ENCODE data around the gene METTL8. TPM values are rescaled to one million over a fixed set of nuclear protein-coding genes. Genes with fewer than 3 reads are reported as not detected.
A peak's percentile ranks its signal among the peaks of the same experiment; 100 is the strongest.

The METTL8 gene
- total RNA-seq, 1 experiment from 2014 or later: 59.1 TPM

DNA sequence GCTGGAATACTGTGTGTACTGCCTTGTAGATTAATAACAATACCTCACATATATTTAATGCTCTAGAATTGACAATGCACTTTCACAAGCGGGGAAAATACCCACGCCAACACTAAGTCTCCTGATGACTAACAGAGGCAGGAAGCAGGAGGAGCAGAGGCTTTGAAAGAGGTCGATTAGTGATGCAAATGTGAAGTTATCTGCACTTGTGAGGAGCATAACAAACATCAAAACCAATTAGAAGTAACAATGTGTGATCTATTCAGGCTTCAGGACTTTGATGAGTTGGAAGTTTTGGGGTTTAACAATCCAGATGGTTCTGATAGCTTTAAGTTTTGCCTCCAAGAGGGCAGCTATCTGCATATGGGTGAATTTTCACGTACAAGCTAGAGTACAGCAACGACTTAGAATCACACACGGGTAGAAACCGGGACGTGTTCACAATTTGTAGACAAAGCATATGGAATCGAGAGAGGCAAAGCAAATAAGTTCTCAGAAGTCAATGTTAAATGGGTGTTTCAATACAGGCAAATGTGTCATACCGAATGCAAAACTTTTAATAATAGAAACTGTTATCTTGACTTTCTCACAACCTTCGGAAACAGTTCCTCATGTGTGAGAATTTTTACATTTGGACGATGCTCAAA is 114.5 kb downstream of the METTL8 start (continued):
- TF ChIP-seq, protein P1, sequence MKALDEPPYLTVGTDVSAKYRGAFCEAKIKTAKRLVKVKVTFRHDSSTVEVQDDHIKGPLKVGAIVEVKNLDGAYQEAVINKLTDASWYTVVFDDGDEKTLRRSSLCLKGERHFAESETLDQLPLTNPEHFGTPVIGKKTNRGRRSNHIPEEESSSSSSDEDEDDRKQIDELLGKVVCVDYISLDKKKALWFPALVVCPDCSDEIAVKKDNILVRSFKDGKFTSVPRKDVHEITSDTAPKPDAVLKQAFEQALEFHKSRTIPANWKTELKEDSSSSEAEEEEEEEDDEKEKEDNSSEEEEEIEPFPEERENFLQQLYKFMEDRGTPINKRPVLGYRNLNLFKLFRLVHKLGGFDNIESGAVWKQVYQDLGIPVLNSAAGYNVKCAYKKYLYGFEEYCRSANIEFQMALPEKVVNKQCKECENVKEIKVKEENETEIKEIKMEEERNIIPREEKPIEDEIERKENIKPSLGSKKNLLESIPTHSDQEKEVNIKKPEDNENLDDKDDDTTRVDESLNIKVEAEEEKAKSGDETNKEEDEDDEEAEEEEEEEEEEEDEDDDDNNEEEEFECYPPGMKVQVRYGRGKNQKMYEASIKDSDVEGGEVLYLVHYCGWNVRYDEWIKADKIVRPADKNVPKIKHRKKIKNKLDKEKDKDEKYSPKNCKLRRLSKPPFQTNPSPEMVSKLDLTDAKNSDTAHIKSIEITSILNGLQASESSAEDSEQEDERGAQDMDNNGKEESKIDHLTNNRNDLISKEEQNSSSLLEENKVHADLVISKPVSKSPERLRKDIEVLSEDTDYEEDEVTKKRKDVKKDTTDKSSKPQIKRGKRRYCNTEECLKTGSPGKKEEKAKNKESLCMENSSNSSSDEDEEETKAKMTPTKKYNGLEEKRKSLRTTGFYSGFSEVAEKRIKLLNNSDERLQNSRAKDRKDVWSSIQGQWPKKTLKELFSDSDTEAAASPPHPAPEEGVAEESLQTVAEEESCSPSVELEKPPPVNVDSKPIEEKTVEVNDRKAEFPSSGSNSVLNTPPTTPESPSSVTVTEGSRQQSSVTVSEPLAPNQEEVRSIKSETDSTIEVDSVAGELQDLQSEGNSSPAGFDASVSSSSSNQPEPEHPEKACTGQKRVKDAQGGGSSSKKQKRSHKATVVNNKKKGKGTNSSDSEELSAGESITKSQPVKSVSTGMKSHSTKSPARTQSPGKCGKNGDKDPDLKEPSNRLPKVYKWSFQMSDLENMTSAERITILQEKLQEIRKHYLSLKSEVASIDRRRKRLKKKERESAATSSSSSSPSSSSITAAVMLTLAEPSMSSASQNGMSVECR (CRISPR knock-in tag; IDR thresholded peaks at IDR 0.05; ENCODE audit: borderline replicate concordance): no peak

DNA sequence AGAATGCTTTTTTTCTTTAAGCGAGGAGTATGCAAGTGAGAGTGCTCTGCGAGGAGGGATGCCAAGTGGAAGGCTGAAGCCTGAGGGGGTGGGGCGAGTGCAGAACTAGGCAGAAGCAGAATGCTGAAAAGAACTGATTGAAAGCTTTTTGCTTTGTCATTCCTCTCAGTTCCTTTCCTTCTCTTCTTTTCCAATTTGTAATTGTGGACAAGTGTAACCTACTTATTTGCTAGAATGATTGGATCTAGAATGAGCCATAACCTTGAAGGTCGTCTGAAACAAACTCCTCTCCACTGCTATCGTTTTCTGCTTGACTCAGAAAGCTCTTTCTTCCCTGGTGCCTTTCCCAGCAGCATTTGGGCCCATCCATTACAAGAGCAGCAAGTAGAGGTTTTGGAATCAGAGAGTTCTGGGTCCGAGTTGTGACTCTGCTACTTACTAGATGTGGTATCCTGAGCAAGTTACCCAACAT is 115.3 kb downstream of the METTL8 start:
- ATAC-seq (peak; percentile 44), DNase-seq (ENCODE audit: low spot score) (peak; percentile 66)
- Mint-ChIP-seq H3K4me3 (peak overlapping the region; percentile 59), H3K36me3 (peaks cover 29% of the 10 kb centered on the region), H3K27ac (peak overlapping the region; percentile 100), H3K9me3 (peaks cover 4% of the 10 kb centered on the region; the same call in 1 of the 2 replicates), H3K4me1 (peaks cover 81% of the 10 kb centered on the region), H3K27me3 (ENCODE audit: low read depth) (no peaks in the 10 kb centered on the region)
- POLR2A ChIA-PET: no interaction called here
- CTCF ChIA-PET: interaction anchor here (1.5 to 2.1 kb wide), 3 partner anchors 11 to 115 kb away, joined by 4 to 8 read pairs (median 4); partner anchors contain the start of genes DCAF17 and METTL8
- no peak for TF ChIP-seq JUN (CRISPR knock-in tag; IDR thresholded peaks at IDR 0.05)
- TF ChIP-seq NFE2L1 (CRISPR knock-in tag; IDR thresholded peaks at IDR 0.05): peak; percentile 92
- TF ChIP-seq, protein P2, sequence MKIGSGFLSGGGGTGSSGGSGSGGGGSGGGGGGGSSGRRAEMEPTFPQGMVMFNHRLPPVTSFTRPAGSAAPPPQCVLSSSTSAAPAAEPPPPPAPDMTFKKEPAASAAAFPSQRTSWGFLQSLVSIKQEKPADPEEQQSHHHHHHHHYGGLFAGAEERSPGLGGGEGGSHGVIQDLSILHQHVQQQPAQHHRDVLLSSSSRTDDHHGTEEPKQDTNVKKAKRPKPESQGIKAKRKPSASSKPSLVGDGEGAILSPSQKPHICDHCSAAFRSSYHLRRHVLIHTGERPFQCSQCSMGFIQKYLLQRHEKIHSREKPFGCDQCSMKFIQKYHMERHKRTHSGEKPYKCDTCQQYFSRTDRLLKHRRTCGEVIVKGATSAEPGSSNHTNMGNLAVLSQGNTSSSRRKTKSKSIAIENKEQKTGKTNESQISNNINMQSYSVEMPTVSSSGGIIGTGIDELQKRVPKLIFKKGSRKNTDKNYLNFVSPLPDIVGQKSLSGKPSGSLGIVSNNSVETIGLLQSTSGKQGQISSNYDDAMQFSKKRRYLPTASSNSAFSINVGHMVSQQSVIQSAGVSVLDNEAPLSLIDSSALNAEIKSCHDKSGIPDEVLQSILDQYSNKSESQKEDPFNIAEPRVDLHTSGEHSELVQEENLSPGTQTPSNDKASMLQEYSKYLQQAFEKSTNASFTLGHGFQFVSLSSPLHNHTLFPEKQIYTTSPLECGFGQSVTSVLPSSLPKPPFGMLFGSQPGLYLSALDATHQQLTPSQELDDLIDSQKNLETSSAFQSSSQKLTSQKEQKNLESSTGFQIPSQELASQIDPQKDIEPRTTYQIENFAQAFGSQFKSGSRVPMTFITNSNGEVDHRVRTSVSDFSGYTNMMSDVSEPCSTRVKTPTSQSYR (CRISPR knock-in tag; IDR thresholded peaks at IDR 0.05): 0 out of 2 replicates have a peak, but pooled peaks have one; percentile 46
- TF ChIP-seq ZNF263 (CRISPR knock-in tag; IDR thresholded peaks at IDR 0.05; ENCODE audit: low read depth): peak; percentile 18; the same call in 1 of the 2 replicates

DNA sequence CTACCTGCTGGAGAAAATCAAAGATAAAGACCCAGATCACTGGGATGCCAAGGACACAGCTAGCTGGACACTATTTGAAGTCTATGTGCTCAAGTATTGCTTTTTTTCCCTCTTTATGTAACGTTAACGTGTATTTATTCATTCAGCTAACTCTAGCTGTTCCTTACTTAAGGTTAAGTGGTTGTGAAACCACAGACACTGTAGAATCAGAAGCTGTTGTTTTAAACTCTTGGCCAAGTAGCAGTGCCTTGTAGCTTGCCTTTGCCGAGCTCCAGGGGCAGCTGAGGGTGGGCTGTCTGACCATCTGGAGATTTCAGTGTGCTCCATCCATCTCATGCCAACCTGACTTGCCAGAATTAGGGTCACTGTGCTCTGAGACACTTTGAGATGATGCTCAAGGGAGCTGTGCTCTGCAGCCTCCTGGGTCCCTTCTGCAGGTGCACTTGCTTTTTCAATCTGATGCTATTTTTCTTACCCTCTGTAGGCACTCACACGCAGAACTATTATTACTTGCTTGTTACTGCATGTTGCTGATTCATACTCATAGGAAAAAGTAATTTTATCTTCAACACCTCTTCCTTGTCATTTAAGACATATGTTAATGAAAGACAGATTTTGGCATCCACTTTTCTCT is 116.2 kb downstream of the METTL8 start:
- ATAC-seq (no peak), DNase-seq (ENCODE audit: low spot score) (no peak)
- TF ChIP-seq, protein P3, sequence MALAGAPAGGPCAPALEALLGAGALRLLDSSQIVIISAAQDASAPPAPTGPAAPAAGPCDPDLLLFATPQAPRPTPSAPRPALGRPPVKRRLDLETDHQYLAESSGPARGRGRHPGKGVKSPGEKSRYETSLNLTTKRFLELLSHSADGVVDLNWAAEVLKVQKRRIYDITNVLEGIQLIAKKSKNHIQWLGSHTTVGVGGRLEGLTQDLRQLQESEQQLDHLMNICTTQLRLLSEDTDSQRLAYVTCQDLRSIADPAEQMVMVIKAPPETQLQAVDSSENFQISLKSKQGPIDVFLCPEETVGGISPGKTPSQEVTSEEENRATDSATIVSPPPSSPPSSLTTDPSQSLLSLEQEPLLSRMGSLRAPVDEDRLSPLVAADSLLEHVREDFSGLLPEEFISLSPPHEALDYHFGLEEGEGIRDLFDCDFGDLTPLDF (CRISPR knock-in tag; IDR thresholded peaks at IDR 0.05): no peak
- no peak for TF ChIP-seq NFE2L1 (CRISPR knock-in tag; IDR thresholded peaks at IDR 0.05)
- TF ChIP-seq ZNF219 (CRISPR knock-in tag; IDR thresholded peaks at IDR 0.05; ENCODE audit: borderline replicate concordance): no peak
- TF ChIP-seq NR1H2 (CRISPR knock-in tag; IDR thresholded peaks at IDR 0.05): no peak
- TF ChIP-seq EMX1 (CRISPR knock-in tag; IDR thresholded peaks at IDR 0.05): no peak
- no peak for TF ChIP-seq SOX15 (CRISPR knock-in tag; IDR thresholded peaks at IDR 0.05)
- no peak for TF ChIP-seq TEAD1 (CRISPR knock-in tag; IDR thresholded peaks at IDR 0.05)
- TF ChIP-seq, protein P4, sequence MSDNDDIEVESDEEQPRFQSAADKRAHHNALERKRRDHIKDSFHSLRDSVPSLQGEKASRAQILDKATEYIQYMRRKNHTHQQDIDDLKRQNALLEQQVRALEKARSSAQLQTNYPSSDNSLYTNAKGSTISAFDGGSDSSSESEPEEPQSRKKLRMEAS (CRISPR knock-in tag; IDR thresholded peaks at IDR 0.05): no peak
- Mint-ChIP-seq H3K4me3 (peak overlapping the region; percentile 44), H3K9me3 (peaks cover 8% of the 10 kb centered on the region), H3K27ac (peak overlapping the region; percentile 100), H3K27me3 (ENCODE audit: low read depth) (no peaks in the 10 kb centered on the region; the same call in 1 of the 2 replicates), H3K4me1 (peaks cover 80% of the 10 kb centered on the region), H3K36me3 (peaks cover 28% of the 10 kb centered on the region)
- POLR2A ChIA-PET: interaction anchor here (0.6 to 0.8 kb wide), 2 partner anchors 70 to 208 kb away, joined by 3 to 6 read pairs; no protein-coding TSS in a partner anchor
- CTCF ChIA-PET: interaction anchor here (1.5 to 2.1 kb wide), 2 partner anchors 99 to 116 kb away, joined by 4 to 8 read pairs; partner anchors contain the start of genes DCAF17 and METTL8

Data from WTC11 (cell line).